ENCODE measurements around the gene CBFA2T2. TPM values are rescaled to one million over a fixed set of nuclear protein-coding genes. Genes with fewer than 3 reads are reported as not detected.

CBFA2T2 gene
- total RNA-seq, 2 donors from 2014 or later, result 10.6 to 12.5 TPM

DNA sequence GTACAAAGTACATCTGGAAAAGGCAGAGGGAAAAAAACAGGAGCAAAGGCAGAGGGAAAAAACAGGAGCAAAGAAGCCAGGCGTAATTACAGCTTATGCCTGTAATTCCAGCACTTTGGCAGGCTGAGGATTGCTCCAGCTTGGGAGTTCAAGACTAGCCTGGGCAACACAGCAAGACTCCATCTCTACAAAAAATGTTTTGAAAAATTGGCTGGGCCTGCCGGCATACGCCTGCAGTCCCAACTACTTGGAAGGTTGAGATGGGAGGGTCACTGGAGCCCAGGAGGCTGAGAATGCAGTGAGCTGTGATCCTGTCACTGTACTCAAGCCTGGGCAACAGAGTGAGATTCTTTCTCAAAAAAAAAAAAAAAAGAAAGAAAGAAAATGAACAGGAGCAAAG, 19.0 kb upstream of the CBFA2T2 start:
- intact Hi-C loops (cut with DNase I), result no loop called here
- whole genome bisulfite sequencing, 2 donors, result 82 to 83% methylated on average over 3 of the region's 3 CpGs
- H3K27ac ChIP-seq, result no peak overlapping the region
- H3K36me3 ChIP-seq (replicated peaks in 1 of 2; ENCODE audit: insufficient read depth in 1 of 2, low read depth in 2 of 2), result no peaks in the 10 kb centered on the region
- H3K27me3 ChIP-seq, result no peaks in the 10 kb centered on the region
- TF ChIP-seq, protein P1, sequence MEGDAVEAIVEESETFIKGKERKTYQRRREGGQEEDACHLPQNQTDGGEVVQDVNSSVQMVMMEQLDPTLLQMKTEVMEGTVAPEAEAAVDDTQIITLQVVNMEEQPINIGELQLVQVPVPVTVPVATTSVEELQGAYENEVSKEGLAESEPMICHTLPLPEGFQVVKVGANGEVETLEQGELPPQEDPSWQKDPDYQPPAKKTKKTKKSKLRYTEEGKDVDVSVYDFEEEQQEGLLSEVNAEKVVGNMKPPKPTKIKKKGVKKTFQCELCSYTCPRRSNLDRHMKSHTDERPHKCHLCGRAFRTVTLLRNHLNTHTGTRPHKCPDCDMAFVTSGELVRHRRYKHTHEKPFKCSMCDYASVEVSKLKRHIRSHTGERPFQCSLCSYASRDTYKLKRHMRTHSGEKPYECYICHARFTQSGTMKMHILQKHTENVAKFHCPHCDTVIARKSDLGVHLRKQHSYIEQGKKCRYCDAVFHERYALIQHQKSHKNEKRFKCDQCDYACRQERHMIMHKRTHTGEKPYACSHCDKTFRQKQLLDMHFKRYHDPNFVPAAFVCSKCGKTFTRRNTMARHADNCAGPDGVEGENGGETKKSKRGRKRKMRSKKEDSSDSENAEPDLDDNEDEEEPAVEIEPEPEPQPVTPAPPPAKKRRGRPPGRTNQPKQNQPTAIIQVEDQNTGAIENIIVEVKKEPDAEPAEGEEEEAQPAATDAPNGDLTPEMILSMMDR (IDR thresholded peaks at IDR 0.05), result no peak
- no peak for TF ChIP-seq POLR2A (IDR thresholded peaks at IDR 0.05)
- no peak overlapping the region for H3K4me3 ChIP-seq
- peaks cover 14% of the 10 kb centered on the region for H3K4me1 ChIP-seq
- ATAC-seq (no peak), DNase-seq (no peak)
- no peaks in the 10 kb centered on the region for H3K9me3 ChIP-seq

- intact Hi-C loops (cut with DNase I), result no loop called here
- TF ChIP-seq, protein P1 (IDR thresholded peaks at IDR 0.05), result no peak
- no peak for TF ChIP-seq POLR2A (IDR thresholded peaks at IDR 0.05)
- ATAC-seq, result no peak
- Histone ChIP-seq H3K36me3 (replicated peaks in 1 of 2; ENCODE audit: insufficient read depth in 1 of 2, low read depth in 2 of 2) (no peaks in the 10 kb centered on the region), H3K9me3 (no peaks in the 10 kb centered on the region), H3K27ac (no peak overlapping the region), H3K4me1 (peaks cover 14% of the 10 kb centered on the region), H3K4me3 (no peak overlapping the region), H3K27me3 (no peaks in the 10 kb centered on the region)
- no peak for DNase-seq
- 72 to 78% methylated on average over 7 of the region's 7 CpGs for WGBS, 2 donors
These were observed 16.9 kb upstream of the CBFA2T2 start for GRCh38 chr20:33472868-33473435.

DNA sequence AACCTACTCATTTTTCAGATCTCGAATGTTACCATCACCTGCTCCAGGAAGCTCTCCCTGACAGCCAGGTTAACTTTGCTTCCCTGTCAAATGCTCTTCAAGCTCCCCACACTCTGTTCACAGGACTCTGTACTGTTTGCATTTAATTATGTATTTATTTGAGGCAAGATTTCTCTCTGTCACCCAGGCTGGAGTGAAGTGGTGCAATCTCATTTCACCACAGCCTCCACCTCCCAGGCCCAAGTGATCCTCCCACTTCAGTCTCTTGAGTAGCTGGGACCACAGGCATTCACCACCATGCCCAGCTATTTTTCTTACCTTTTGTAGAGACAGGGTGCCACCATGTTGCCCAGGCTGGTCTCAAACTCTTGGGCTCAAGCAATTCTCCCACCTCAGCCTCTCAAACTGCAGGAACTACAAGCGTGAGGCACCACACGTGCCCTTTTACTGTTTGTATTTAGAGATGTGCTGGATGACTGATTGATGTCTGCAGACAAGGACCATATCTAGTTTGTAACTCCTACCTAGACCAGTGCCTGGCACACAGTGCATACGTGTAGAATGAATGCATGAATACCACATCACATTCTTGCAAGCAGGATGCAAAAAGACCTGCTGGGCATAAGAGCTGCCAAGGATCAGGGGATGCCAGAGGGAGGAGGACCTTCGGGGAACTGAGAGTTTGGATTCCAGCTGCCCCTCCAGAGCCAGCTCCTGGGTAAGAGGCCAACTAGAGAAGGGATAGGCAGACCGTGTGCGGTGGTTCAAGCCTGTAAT, 15.6 kb upstream of the CBFA2T2 start:
- Histone ChIP-seq H3K4me1 (peaks cover 14% of the 10 kb centered on the region), H3K27me3 (no peaks in the 10 kb centered on the region), H3K36me3 (replicated peaks in 1 of 2; ENCODE audit: insufficient read depth in 1 of 2, low read depth in 2 of 2) (no peaks in the 10 kb centered on the region), H3K4me3 (no peak overlapping the region), H3K27ac (no peak overlapping the region), H3K9me3 (no peaks in the 10 kb centered on the region)
- TF ChIP-seq, protein P1 (IDR thresholded peaks at IDR 0.05), result no peak
- TF ChIP-seq POLR2A (IDR thresholded peaks at IDR 0.05), result no peak
- intact Hi-C loops (cut with DNase I), result no loop called here
- DNase-seq, result no peak
- WGBS, 2 donors, result 83 to 86% methylated on average over 5 to 7 of the region's 7 CpGs
- no peak for ATAC-seq

DNA sequence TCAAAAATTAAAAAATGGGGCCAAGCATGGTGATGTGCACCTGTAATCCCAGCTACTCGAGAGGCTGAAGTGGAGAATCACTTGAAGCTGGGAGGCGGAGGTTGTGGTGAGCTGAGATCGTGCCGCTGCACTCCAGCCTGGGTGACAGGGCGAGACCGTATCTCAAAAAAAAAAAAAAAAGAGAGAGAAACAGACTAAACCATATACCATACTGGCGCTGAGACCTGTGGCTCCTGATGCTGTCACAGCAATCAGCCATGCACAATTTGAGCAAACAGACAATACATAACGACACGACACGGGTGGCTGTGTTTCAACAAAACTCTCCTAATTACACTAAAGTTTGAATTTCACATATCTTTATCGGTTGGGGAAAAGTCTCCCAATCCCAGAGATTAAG, 14.9 kb upstream of the CBFA2T2 start:
- no peak for ATAC-seq
- TF ChIP-seq, protein P1 (IDR thresholded peaks at IDR 0.05), result no peak
- no peak for TF ChIP-seq POLR2A (IDR thresholded peaks at IDR 0.05)
- no peaks in the 10 kb centered on the region for H3K9me3 ChIP-seq
- H3K4me3 ChIP-seq, result no peak overlapping the region
- no peaks in the 10 kb centered on the region for H3K36me3 ChIP-seq (replicated peaks in 1 of 2; ENCODE audit: insufficient read depth in 1 of 2, low read depth in 2 of 2)
- no peak for DNase-seq
- 79 to 84% methylated on average over 10 to 11 of the region's 11 CpGs for WGBS, 2 donors
- H3K4me1 ChIP-seq, result peaks cover 14% of the 10 kb centered on the region
- intact Hi-C loops (cut with DNase I), result no loop called here
- no peaks in the 10 kb centered on the region for H3K27me3 ChIP-seq
- H3K27ac ChIP-seq, result no peak overlapping the region
